Activated CD8-positive, alpha-beta memory T cell treated with anti-CD3 and anti-CD28 coated beads, Interleukin-2, amount 10 ng/mL, durations not matched to agents 7 days and 5 days (primary cell): ENCODE measurements around the gene CTPS2. TPM values are rescaled to one million over a fixed set of nuclear protein-coding genes. Genes with fewer than 3 reads are reported as not detected.
"Not testable (repeated sequence)": the region's sequence is repeated elsewhere in the genome, so short reads cannot be mapped to it uniquely, and the experiment has no call there.

Experiments used
- ATAC-seq: fragments of 150-1000 bp; cut with Tn5 transposase; one replicate; pipeline ENCODE4 v1.10.0; 2021; ENCODE audit warnings: moderate library complexity
- CTCF ChIA-PET: fragments of 350-600 bp; sonication (Branson Sonifier 250); formaldehyde crosslinking; loops from one replicate; lab custom pipeline; 2021; ENCODE audit warnings: antibody characterized with exemption; lab: Charles Lee
- DNase-seq: peaks from one replicate; pipeline ENCODE4 v3.0.0-alpha.2; 2020
- H3K27ac Mint-ChIP-seq: one replicate; pipeline ENCODE4 v1.8.0; 2021; ENCODE audit warnings: mild to moderate bottlenecking, mixed read lengths
- H3K27me3 Mint-ChIP-seq: one replicate; pipeline ENCODE4 v1.8.0; 2021; ENCODE audit warnings: mixed read lengths
- H3K36me3 Mint-ChIP-seq: one replicate; pipeline ENCODE4 v1.8.0; 2021; ENCODE audit warnings: mild to moderate bottlenecking, mixed read lengths
- H3K4me1 Mint-ChIP-seq: one replicate; pipeline ENCODE4 v1.8.0; 2021; ENCODE audit warnings: mixed read lengths
- H3K4me3 Mint-ChIP-seq: one replicate; pipeline ENCODE4 v1.8.0; 2021; ENCODE audit warnings: mild to moderate bottlenecking, moderate library complexity, mixed read lengths
- H3K9me3 Mint-ChIP-seq: one replicate; pipeline ENCODE4 v1.8.0; 2022; ENCODE audit warnings: low read depth, mixed read lengths
- total RNA-seq, 2 experiments: library from RNA; stranded (reverse); gene quantifications; one replicate each; pipeline ENCODE4 v1.2.3, GENCODE V29; 2021

The CTPS2 gene
- total RNA-seq, 2 experiments from 2014 or later = 5.6 to 6.6 TPM

GRCh38 chrX:16635040-16635439, 77.4 kb downstream of the CTPS2 start:
- peaks cover 2% of the 10 kb centered on the region for H3K36me3 Mint-ChIP-seq
- H3K4me1 Mint-ChIP-seq = no peaks in the 10 kb centered on the region
- CTCF ChIA-PET = no interaction called here
- DNase-seq (no peak), ATAC-seq (no peak)
- H3K27me3 Mint-ChIP-seq = no peaks in the 10 kb centered on the region
- no peak overlapping the region for H3K27ac Mint-ChIP-seq
- no peak overlapping the region for H3K4me3 Mint-ChIP-seq
- no peaks in the 10 kb centered on the region for H3K9me3 Mint-ChIP-seq

GRCh38 chrX:16633754-16634153, 78.7 kb downstream of the CTPS2 start:
- Mint-ChIP-seq H3K9me3 (no peaks in the 10 kb centered on the region), H3K27ac (no peak overlapping the region), H3K27me3 (no peaks in the 10 kb centered on the region), H3K4me1 (no peaks in the 10 kb centered on the region), H3K36me3 (peaks cover 2% of the 10 kb centered on the region), H3K4me3 (no peak overlapping the region)
- no peak for ATAC-seq
- CTCF ChIA-PET = no interaction called here
- DNase-seq = no peak

GRCh38 chrX:16629909-16630308, 82.6 kb downstream of the CTPS2 start:
- H3K27me3 Mint-ChIP-seq = no peaks in the 10 kb centered on the region
- no peaks in the 10 kb centered on the region for H3K9me3 Mint-ChIP-seq
- no peaks in the 10 kb centered on the region for H3K4me1 Mint-ChIP-seq
- ATAC-seq (no peak), DNase-seq (no peak)
- H3K36me3 Mint-ChIP-seq = no peaks in the 10 kb centered on the region
- CTCF ChIA-PET = no interaction called here
- H3K4me3 Mint-ChIP-seq = no peak overlapping the region
- H3K27ac Mint-ChIP-seq = no peak overlapping the region

GRCh38 chrX:16628946-16629595, 83.4 kb downstream of the CTPS2 start:
- H3K27ac Mint-ChIP-seq = no peak overlapping the region
- no peaks in the 10 kb centered on the region for H3K4me1 Mint-ChIP-seq
- H3K4me3 Mint-ChIP-seq = no peak overlapping the region
- DNase-seq (no peak), ATAC-seq (no peak)
- no peaks in the 10 kb centered on the region for H3K27me3 Mint-ChIP-seq
- CTCF ChIA-PET = no interaction called here
- H3K9me3 Mint-ChIP-seq = no peaks in the 10 kb centered on the region
- no peaks in the 10 kb centered on the region for H3K36me3 Mint-ChIP-seq

GRCh38 chrX:16628511-16628910, 84.0 kb downstream of the CTPS2 start:
- H3K4me1 Mint-ChIP-seq, DNase-seq, H3K4me3 Mint-ChIP-seq, H3K9me3 Mint-ChIP-seq, ATAC-seq, CTCF ChIA-PET, H3K27me3 Mint-ChIP-seq, H3K36me3 Mint-ChIP-seq, H3K27ac Mint-ChIP-seq: not testable (repeated sequence)

GRCh38 chrX:16619024-16619423, 93.4 kb downstream of the CTPS2 start:
- H3K9me3 Mint-ChIP-seq = no peaks in the 10 kb centered on the region
- no peak overlapping the region for H3K27ac Mint-ChIP-seq
- no peak overlapping the region for H3K4me3 Mint-ChIP-seq
- DNase-seq (no peak), ATAC-seq (no peak)
- H3K36me3 Mint-ChIP-seq = peaks cover 16% of the 10 kb centered on the region
- H3K27me3 Mint-ChIP-seq = no peaks in the 10 kb centered on the region
- CTCF ChIA-PET = no interaction called here
- H3K4me1 Mint-ChIP-seq = no peaks in the 10 kb centered on the region

GRCh38 chrX:16618422-16618821, 94.0 kb downstream of the CTPS2 start:
- DNase-seq = no peak
- Mint-ChIP-seq H3K4me1 (no peaks in the 10 kb centered on the region), H3K27me3 (no peaks in the 10 kb centered on the region), H3K4me3 (no peak overlapping the region), H3K27ac (no peak overlapping the region), H3K36me3 (peaks cover 16% of the 10 kb centered on the region), H3K9me3 (no peaks in the 10 kb centered on the region)
- CTCF ChIA-PET = no interaction called here
- ATAC-seq = no peak

GRCh38 chrX:16617382-16617781, 95.1 kb downstream of the CTPS2 start:
- peaks cover 16% of the 10 kb centered on the region for H3K36me3 Mint-ChIP-seq
- no peak for ATAC-seq
- no peaks in the 10 kb centered on the region for H3K27me3 Mint-ChIP-seq
- H3K9me3 Mint-ChIP-seq = no peaks in the 10 kb centered on the region
- no peak for DNase-seq
- no peak overlapping the region for H3K27ac Mint-ChIP-seq
- no peak overlapping the region for H3K4me3 Mint-ChIP-seq
- CTCF ChIA-PET = no interaction called here
- no peaks in the 10 kb centered on the region for H3K4me1 Mint-ChIP-seq

- H3K27me3 Mint-ChIP-seq = no peaks in the 10 kb centered on the region
- no peak overlapping the region for H3K4me3 Mint-ChIP-seq
- peaks cover 9% of the 10 kb centered on the region for H3K36me3 Mint-ChIP-seq
- DNase-seq = no peak
- ATAC-seq = no peak
- H3K4me1 Mint-ChIP-seq = no peaks in the 10 kb centered on the region
- H3K27ac Mint-ChIP-seq = no peak overlapping the region
- CTCF ChIA-PET = no interaction called here
- no peaks in the 10 kb centered on the region for H3K9me3 Mint-ChIP-seq
Observed at GRCh38 chrX:16612257-16612897, 100.1 kb downstream of the CTPS2 start.

GRCh38 chrX:16610654-16611053, 101.8 kb downstream of the CTPS2 start:
- CTCF ChIA-PET, H3K27me3 Mint-ChIP-seq, DNase-seq, ATAC-seq, H3K4me3 Mint-ChIP-seq, H3K27ac Mint-ChIP-seq, H3K36me3 Mint-ChIP-seq, H3K9me3 Mint-ChIP-seq, H3K4me1 Mint-ChIP-seq: not testable (repeated sequence)

GRCh38 chrX:16610121-16610621, 102.3 kb downstream of the CTPS2 start:
- H3K9me3 Mint-ChIP-seq = no peaks in the 10 kb centered on the region
- no peak overlapping the region for H3K27ac Mint-ChIP-seq
- peaks cover 2% of the 10 kb centered on the region for H3K36me3 Mint-ChIP-seq
- CTCF ChIA-PET = no interaction called here
- no peak overlapping the region for H3K4me3 Mint-ChIP-seq
- no peaks in the 10 kb centered on the region for H3K27me3 Mint-ChIP-seq
- no peak for DNase-seq
- no peak for ATAC-seq
- H3K4me1 Mint-ChIP-seq = no peaks in the 10 kb centered on the region

GRCh38 chrX:16606142-16606720, 106.2 kb downstream of the CTPS2 start:
- Mint-ChIP-seq H3K27ac (no peak overlapping the region), H3K4me1 (peaks cover 11% of the 10 kb centered on the region), H3K27me3 (no peaks in the 10 kb centered on the region), H3K36me3 (no peaks in the 10 kb centered on the region), H3K4me3 (no peak overlapping the region), H3K9me3 (no peaks in the 10 kb centered on the region)
- DNase-seq (no peak), ATAC-seq (no peak)
- CTCF ChIA-PET = no interaction called here

GRCh38 chrX:16604337-16604736, 108.1 kb downstream of the CTPS2 start:
- CTCF ChIA-PET = no interaction called here

GRCh38 chrX:16603822-16604221, 108.6 kb downstream of the CTPS2 start:
- Mint-ChIP-seq H3K36me3 (no peaks in the 10 kb centered on the region), H3K27ac (peak overlapping the region; percentile 61), H3K4me3 (no peak overlapping the region), H3K9me3 (no peaks in the 10 kb centered on the region), H3K27me3 (no peaks in the 10 kb centered on the region), H3K4me1 (peaks cover 11% of the 10 kb centered on the region)
- CTCF ChIA-PET = no interaction called here
- ATAC-seq (no peak), DNase-seq (no peak)

More at GRCh38 chrX:16604337-16604736, 108.1 kb downstream of the CTPS2 start:
- Mint-ChIP-seq H3K4me3 (no peak overlapping the region), H3K4me1 (peaks cover 11% of the 10 kb centered on the region), H3K9me3 (no peaks in the 10 kb centered on the region), H3K27ac (peak overlapping the region; percentile 61), H3K27me3 (no peaks in the 10 kb centered on the region), H3K36me3 (no peaks in the 10 kb centered on the region)
- ATAC-seq (no peak), DNase-seq (no peak)
